22Rv1 (cell line): ENCODE results near the gene ALPP.

ENCODE experiments used
- H3K27ac ChIP-seq: fragments of 450-650 bp; 2 replicates; pipeline ENCODE4 v1.5.1; 2017
- ZFX ChIP-seq: fragments of 450-650 bp; IDR thresholded peaks from 2 replicates; pipeline ENCODE4 v1.6.1; 2017; ENCODE audit warnings: antibody characterized with exemption, borderline replicate concordance
- TF ChIP-seq, protein P1 (sequence below): fragments of 450-650 bp; IDR thresholded peaks from 2 replicates; pipeline ENCODE4 v1.5.1; 2017; ENCODE audit warnings: mild to moderate bottlenecking

The ALPP gene

DNA sequence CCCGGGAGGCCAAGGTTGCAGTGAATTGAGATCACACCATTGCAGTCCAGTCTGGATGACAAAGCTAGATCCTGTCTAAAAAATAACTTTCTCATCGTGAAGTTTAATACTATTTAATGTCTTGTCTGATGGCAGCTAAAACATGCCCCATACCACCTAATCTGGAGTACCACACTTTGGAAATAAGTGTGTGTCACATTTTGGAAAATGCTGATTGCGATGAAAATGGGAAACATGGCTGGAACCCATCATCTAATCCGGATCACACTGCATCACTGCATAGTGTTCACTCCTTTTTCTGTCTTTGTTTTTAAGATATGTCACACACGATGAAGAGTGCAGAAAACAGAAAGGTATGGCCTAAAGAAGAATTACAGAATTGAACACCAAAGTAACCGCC is 31.2 kb upstream of the ALPP start:
- TF ChIP-seq, protein P1, sequence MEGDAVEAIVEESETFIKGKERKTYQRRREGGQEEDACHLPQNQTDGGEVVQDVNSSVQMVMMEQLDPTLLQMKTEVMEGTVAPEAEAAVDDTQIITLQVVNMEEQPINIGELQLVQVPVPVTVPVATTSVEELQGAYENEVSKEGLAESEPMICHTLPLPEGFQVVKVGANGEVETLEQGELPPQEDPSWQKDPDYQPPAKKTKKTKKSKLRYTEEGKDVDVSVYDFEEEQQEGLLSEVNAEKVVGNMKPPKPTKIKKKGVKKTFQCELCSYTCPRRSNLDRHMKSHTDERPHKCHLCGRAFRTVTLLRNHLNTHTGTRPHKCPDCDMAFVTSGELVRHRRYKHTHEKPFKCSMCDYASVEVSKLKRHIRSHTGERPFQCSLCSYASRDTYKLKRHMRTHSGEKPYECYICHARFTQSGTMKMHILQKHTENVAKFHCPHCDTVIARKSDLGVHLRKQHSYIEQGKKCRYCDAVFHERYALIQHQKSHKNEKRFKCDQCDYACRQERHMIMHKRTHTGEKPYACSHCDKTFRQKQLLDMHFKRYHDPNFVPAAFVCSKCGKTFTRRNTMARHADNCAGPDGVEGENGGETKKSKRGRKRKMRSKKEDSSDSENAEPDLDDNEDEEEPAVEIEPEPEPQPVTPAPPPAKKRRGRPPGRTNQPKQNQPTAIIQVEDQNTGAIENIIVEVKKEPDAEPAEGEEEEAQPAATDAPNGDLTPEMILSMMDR = no peak
- no peak for TF ChIP-seq ZFX

DNA sequence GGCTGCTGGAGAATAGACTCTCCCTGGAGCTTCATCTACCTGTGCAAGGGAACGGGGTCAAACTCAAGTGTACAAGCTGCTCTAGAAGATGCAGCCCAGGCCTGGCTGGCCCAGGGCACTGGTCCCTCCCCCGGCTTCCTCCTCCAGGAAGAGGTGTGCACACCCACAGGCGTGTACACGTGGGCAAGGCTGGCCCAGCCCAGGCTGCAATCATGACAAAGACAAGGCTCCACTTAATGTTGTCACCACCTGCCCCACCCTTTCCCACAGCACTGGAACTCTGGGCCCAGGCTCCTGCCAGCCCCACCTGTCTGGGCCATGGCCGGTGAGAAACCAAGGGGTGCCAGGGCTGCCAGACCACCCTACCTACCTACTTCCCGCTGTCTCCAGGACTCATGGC is 29.6 kb upstream of the ALPP start:
- H3K27ac ChIP-seq = no peak overlapping the region
- no peak for TF ChIP-seq ZFX
- TF ChIP-seq, protein P1 = no peak

More for the DNA sequence above, 31.2 kb upstream of the ALPP start:
- no peak overlapping the region for H3K27ac ChIP-seq

DNA sequence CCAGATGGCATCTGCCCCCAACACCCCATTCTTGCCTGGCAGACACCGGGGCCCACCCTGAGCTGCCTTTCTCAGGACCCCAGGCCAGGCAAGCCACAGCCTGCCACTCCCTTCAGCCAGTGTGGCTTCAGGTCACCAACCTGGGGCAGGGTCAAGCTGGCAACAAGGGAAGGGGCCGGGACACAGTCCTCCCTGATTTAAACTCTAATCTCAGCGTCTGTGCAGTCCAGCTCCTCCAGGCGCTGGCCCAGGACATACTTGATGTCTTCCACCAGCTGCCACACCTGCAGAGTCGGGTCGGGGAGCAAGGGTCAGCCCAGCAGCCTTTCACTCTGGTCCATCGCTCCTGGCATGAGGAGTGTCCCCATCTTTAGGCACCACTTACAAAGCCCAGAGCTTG is 29.0 kb upstream of the ALPP start:
- no peak overlapping the region for H3K27ac ChIP-seq
- TF ChIP-seq ZFX = no peak
- TF ChIP-seq, protein P1 = no peak

DNA sequence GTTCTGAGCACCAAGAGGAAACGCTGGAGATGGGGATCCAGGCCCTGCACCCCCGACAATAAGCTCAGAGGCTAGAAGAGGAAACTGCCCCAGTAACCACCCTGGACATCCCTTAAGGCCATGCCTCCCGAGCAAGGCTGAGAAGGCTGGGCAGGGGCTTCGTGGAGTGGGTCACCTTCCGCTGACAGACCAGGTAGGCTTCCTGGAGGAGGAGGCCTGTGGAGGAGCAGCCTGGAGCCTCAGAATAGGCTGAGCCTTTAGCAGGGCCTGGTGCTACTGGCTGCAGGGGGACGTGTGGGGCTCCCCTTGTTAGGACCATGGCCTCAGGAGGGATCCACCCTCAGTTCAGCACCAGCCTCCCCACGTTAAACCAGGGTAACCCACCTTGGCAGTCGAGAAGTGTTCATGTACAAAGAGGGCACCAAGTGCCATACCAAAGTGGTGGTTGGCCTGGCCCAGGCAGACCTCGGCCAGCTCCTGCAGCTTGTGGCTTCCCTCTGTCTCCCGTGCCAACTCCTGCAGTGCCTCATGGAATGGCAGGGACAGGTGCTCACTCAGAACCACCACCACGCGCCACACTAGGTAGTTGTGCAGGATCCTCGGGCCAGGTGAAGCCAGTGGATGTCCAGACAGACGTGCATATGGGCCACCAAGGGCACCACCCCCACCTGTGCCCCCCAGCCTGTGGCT is 28.5 kb upstream of the ALPP start:
- TF ChIP-seq ZFX = no peak
- TF ChIP-seq, protein P1 = no peak
- H3K27ac ChIP-seq = no peak overlapping the region

DNA sequence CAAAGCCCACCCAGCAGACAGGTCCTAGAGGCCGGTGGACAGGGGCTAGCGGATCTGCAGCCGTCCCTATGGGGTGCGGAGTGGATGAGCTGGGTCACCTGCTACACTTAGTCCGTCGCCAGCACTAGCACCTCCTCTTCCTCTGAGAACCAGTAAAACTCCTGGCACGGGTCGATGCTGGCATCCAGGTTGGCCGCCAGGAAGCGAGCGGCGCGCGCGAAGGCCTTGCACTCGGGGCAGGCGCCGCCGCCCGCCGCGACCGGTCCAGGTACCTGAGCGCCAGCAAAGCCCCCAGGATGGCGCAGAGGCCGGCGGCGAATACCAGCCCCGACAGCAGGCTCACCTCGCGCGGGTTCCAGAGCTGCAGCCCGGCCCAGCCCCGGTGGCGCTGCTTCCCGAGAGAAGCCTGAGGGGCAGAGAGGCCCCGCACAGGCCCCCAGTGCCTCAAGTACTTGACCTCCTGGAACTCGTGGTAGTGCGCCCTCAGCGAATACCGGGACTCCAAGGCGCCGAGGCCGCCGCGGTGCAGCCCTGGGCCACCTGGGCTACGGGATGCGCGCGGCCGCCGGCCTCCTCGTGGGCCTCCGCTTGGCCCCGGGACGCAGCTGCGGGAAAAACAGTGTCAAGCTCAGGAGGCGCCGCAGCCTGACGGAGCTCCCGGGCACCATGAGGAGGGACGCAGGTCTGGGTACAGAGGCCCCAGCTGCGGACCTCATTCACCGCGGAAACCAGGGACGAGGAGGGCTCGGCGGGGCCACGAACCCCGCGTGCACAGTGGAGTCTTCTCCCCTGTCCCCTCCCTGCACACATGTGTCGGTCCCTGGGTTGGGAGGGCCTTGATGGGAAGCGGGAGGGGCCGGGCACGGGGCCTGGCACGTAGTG is 27.5 kb upstream of the ALPP start:
- TF ChIP-seq, protein P1 = no peak
- TF ChIP-seq ZFX = no peak
- no peak overlapping the region for H3K27ac ChIP-seq

DNA sequence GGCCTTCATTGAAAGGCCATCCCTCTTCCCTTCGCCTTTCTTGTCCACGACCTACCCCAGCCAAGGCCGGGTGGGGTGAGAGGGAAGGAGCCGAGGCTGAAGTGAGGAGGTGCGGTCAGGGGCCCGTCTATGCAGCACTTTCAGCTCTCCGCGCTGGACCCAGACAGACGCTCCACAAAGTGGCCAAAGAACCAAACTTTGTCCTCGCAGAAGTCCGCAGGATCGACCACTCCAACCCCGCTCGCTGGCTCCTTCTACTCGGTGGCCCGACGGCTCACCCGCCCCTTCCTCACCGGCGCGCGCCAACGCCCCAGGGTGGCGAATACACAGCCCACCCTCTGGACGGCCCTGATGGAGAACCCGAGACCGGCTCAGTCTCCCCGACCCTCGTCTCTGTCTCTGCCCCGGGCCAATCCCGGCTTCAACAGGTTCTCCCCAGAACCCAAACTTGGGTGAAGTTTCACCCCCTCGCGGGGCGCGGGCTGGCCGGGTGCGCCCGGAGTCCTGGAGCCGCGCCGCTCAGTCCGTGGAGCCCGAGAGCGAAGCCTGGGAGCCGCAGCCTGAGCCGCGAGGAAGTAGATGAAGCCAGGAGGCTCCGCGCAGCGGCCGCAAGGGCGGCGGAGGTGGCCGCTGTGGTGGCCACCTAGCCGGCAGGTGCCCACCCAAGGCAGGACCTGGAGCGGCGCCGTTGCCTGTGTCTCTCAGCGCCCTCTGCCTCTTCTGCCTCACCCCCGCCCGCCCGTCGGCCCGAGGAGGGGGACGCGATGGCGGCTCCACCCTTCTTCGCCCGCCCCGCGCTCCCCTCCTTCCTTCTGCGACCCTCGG is 26.7 kb upstream of the ALPP start:
- no peak overlapping the region for H3K27ac ChIP-seq
- TF ChIP-seq, protein P1 = no peak
- no peak for TF ChIP-seq ZFX
